ENCODE measurements around the gene MCIDAS. TPM values are rescaled to one million over a fixed set of nuclear protein-coding genes. Genes with fewer than 3 reads are reported as not detected.
A peak's percentile ranks its signal among the peaks of the same experiment; 100 is the strongest.

MCIDAS gene
- polyA plus RNA-seq, 1 of the 3 experiments (the other 2 are of a cell fraction) = not detected

DNA sequence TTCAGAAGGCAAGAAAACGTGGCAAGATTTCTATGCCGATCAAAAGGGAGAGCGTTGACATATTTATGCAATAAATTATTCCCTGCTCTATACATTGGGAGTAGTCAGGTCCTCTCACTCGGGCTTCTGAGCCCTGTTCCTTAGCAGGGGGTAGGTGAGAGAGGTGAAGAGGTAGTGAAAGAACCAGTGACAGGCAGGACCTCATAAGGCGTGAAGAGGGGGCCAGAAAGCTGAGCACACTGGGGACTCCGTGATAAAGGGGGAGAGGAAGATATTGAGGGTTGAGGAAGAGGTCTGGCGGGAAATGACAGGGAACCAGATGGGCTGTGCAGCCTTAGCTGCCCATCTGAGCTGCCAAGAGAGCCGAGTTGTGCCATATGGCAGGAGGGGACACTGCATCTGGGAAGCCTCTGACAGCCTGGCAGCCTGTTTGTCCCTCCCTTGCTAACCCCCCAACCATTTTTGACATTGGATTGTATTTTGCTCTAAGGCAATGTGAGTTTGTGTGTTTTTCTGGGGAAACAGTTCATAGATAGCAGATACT is 53.4 kb downstream of the MCIDAS start:
- Histone ChIP-seq H3K9ac (no peak overlapping the region), H3K9me2 (no peaks in the 10 kb centered on the region), H4K20me1 (ENCODE audit: insufficient read depth) (no peaks in the 10 kb centered on the region; the same call in 1 of the 2 replicates), H3F3A (replicated peaks; ENCODE audit: insufficient read depth) (peaks cover 14% of the 10 kb centered on the region), H3K4me3 (ENCODE audit: low read depth in 2 of 2, low read length in 1 of 2) (peak overlapping the region; percentile 51 to 59), H2AFZ (ENCODE audit: low read depth) (peak overlapping the region; percentile 74), H3K9me3 (no peaks in the 10 kb centered on the region), H3K27ac (ENCODE audit: low read depth in 2 of 2, low read length in 1 of 2) (no peak overlapping the region), H3K79me2 (ENCODE audit: insufficient read depth) (no peaks in the 10 kb centered on the region), H3K4me2 (peak overlapping the region; percentile 98), H3K36me3 (replicated peaks in 1 of 2; ENCODE audit: control insufficient read depth in 1 of 2, insufficient read depth in 2 of 2, low read length in 1 of 2) (no peaks in the 10 kb centered on the region), H3K27me3 (ENCODE audit: insufficient read depth) (peaks cover 52% of the 10 kb centered on the region), H3K4me1 (ENCODE audit: control insufficient read depth in 1 of 2, insufficient read depth in 2 of 2, low read depth in 1 of 2, low read length in 1 of 2) (peaks cover 3 to 13% of the 10 kb centered on the region in 2 experiments; a peak in 3 of 4 replicates)
- DNase-seq = peak; percentile 53
- ChIA-PET CTCF (interaction anchor here (0.9 to 1.7 kb wide), 6 partner anchors 9 to 656 kb away, joined by 3 to 6 read pairs (median 4); partner anchors contain the start of genes GPX8 and SNX18), POLR2A (no interaction called here)
- TF ChIP-seq FOSL2 (IDR thresholded peaks at IDR 0.05; ENCODE audit: borderline replicate concordance, low read depth) (no peak), MAX (IDR thresholded peaks at IDR 0.05; ENCODE audit: low read depth) (no peak), EP300 (IDR thresholded peaks at IDR 0.05; ENCODE audit: borderline replicate concordance in 1 of 2, low read depth in 1 of 2, low read length in 1 of 2) (no peak), GATA2 (CRISPR knock-in tag; IDR thresholded peaks at IDR 0.05) (no peak), EZH2phosphoT487 (IDR thresholded peaks at IDR 0.05; ENCODE audit: borderline replicate concordance, low read depth) (no peak), POLR2AphosphoS5 (IDR thresholded peaks at IDR 0.05; ENCODE audit: low read depth, low read length) (no peak), CHD2 (IDR thresholded peaks at IDR 0.05; ENCODE audit: low read length, partially characterized antibody) (no peak), ELF1 (IDR thresholded peaks at IDR 0.05) (no peak), RXRA (IDR thresholded peaks at IDR 0.05; ENCODE audit: borderline replicate concordance, low read depth) (no peak)
- TF ChIP-seq, protein P1, sequence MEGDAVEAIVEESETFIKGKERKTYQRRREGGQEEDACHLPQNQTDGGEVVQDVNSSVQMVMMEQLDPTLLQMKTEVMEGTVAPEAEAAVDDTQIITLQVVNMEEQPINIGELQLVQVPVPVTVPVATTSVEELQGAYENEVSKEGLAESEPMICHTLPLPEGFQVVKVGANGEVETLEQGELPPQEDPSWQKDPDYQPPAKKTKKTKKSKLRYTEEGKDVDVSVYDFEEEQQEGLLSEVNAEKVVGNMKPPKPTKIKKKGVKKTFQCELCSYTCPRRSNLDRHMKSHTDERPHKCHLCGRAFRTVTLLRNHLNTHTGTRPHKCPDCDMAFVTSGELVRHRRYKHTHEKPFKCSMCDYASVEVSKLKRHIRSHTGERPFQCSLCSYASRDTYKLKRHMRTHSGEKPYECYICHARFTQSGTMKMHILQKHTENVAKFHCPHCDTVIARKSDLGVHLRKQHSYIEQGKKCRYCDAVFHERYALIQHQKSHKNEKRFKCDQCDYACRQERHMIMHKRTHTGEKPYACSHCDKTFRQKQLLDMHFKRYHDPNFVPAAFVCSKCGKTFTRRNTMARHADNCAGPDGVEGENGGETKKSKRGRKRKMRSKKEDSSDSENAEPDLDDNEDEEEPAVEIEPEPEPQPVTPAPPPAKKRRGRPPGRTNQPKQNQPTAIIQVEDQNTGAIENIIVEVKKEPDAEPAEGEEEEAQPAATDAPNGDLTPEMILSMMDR (IDR thresholded peaks at IDR 0.05) = no peak
- TF ChIP-seq, protein P2, sequence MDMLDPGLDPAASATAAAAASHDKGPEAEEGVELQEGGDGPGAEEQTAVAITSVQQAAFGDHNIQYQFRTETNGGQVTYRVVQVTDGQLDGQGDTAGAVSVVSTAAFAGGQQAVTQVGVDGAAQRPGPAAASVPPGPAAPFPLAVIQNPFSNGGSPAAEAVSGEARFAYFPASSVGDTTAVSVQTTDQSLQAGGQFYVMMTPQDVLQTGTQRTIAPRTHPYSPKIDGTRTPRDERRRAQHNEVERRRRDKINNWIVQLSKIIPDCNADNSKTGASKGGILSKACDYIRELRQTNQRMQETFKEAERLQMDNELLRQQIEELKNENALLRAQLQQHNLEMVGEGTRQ (IDR thresholded peaks at IDR 0.05; ENCODE audit: borderline replicate concordance, low read depth, low read length) = no peak
- TF ChIP-seq, protein P3, sequence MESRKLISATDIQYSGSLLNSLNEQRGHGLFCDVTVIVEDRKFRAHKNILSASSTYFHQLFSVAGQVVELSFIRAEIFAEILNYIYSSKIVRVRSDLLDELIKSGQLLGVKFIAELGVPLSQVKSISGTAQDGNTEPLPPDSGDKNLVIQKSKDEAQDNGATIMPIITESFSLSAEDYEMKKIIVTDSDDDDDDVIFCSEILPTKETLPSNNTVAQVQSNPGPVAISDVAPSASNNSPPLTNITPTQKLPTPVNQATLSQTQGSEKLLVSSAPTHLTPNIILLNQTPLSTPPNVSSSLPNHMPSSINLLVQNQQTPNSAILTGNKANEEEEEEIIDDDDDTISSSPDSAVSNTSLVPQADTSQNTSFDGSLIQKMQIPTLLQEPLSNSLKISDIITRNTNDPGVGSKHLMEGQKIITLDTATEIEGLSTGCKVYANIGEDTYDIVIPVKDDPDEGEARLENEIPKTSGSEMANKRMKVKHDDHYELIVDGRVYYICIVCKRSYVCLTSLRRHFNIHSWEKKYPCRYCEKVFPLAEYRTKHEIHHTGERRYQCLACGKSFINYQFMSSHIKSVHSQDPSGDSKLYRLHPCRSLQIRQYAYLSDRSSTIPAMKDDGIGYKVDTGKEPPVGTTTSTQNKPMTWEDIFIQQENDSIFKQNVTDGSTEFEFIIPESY (IDR thresholded peaks at IDR 0.05; ENCODE audit: borderline replicate concordance, low read depth) = no peak
- WGBS (ENCODE audit: low lambda C conversion rate) = 8% methylated on average over 8 of the region's 8 CpGs
